Epithelial cell of esophagus (primary cell): ENCODE results near the gene UBC.

Experiments
- DNase-seq: peaks from one replicate; pipeline ENCODE4 v3.0.0; 2010; ENCODE audit warnings: low read depth
- H3K4me3 ChIP-seq: 2 replicates; pipeline ENCODE4 v1.5.1; 2011; ENCODE audit warnings: mild to moderate bottlenecking, low read length, control low read depth
- CTCF ChIP-seq: IDR thresholded peaks from 2 replicates; pipeline ENCODE4 v1.5.1; 2011; ENCODE audit warnings: low read depth, mild to moderate bottlenecking, low read length, control low read depth, inconsistent platforms; ENCODE audit not compliant: insufficient read depth; ENCODE audit errors: missing control alignments

Gene UBC

GRCh38 chr12:124872068-124872719 lies 42.3 kb downstream of the UBC start:
- TF ChIP-seq CTCF, result no peak
- H3K4me3 ChIP-seq, result no peak overlapping the region
- DNase-seq, result no peak

- no peak overlapping the region for H3K4me3 ChIP-seq
- no peak for TF ChIP-seq CTCF
- no peak for DNase-seq
These were observed 43.2 kb downstream of the UBC start for GRCh38 chr12:124871297-124871696.

GRCh38 chr12:124870515-124870914 lies 43.9 kb downstream of the UBC start:
- TF ChIP-seq CTCF, result no peak
- DNase-seq, result no peak
- H3K4me3 ChIP-seq, result no peak overlapping the region

- no peak overlapping the region for H3K4me3 ChIP-seq
- TF ChIP-seq CTCF, result no peak
- DNase-seq, result peak; percentile 88
These were observed 45.3 kb downstream of the UBC start for GRCh38 chr12:124869059-124869665.

- no peak for DNase-seq
- no peak for TF ChIP-seq CTCF
- no peak overlapping the region for H3K4me3 ChIP-seq
These were observed 46.0 kb downstream of the UBC start for GRCh38 chr12:124868252-124869058.

- no peak for TF ChIP-seq CTCF
- DNase-seq, result peak; percentile 74
- no peak overlapping the region for H3K4me3 ChIP-seq
These were observed 47.0 kb downstream of the UBC start for GRCh38 chr12:124867401-124867930.
